Liver (tissue), 3 donors: ENCODE data around the gene HEATR5A.

Experiments
- JUND ChIP-seq, 2 donors: IDR thresholded peaks; 2 replicates each; pipeline ENCODE4 v1.6.1; 2016; ENCODE audit warnings: antibody characterized with exemption in 2 of 2
- MAX ChIP-seq: IDR thresholded peaks from 2 replicates; pipeline ENCODE4 v1.6.1; 2016; ENCODE audit warnings: antibody characterized with exemption
- RXRA ChIP-seq, 2 donors: IDR thresholded peaks; 2 replicates each; pipeline ENCODE4 v1.6.1; 2017 to 2018; ENCODE audit warnings: antibody characterized with exemption in 2 of 2, mild to moderate bottlenecking in 1 of 2
- SP1 ChIP-seq: IDR thresholded peaks from 2 replicates; pipeline ENCODE4 v1.6.1; 2018; ENCODE audit warnings: antibody characterized with exemption, mild to moderate bottlenecking
- TAF1 ChIP-seq: conservative IDR thresholded peaks from 2 replicates; pipeline ENCODE4 v1.6.1; 2016; ENCODE audit warnings: antibody characterized with exemption, mild to moderate bottlenecking
- TF ChIP-seq, protein P1 (sequence below): fragments of 150-350 bp; IDR thresholded peaks from 2 replicates; pipeline ENCODE4 v1.5.1; 2017; ENCODE audit warnings: improper control_type of control experiment, low read depth, low read length; ENCODE audit not compliant: missing input control
- TF ChIP-seq, protein P2 (sequence below): IDR thresholded peaks from 2 replicates; pipeline ENCODE4 v1.6.1; 2016; ENCODE audit warnings: antibody characterized with exemption
- TF ChIP-seq, protein P3 (sequence below): IDR thresholded peaks from 2 replicates; pipeline ENCODE4 v1.6.1; 2016; ENCODE audit warnings: antibody characterized with exemption
- donor health status: healthy.
- donor health status: healthy.

DNA sequence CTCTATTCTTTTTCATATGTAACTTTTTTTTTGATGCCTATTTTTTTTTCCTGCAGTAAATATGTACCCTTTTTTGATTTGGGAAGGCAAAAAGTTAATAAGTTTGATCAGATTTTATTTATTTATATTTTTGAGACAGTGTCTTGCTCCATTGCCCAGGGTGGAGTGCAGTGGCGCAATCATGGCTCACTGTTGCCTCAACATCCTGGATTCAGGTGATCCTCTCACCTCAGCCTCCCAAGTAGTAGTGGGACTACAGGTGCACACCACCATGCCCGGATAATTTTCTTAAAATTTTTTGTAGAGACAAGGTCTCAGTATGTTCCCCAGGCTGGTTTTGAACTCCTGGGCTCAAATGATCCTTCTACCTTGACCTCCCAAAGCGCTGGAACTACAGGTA lies 79.1 kb downstream of the HEATR5A start:
- TF ChIP-seq, protein P1, sequence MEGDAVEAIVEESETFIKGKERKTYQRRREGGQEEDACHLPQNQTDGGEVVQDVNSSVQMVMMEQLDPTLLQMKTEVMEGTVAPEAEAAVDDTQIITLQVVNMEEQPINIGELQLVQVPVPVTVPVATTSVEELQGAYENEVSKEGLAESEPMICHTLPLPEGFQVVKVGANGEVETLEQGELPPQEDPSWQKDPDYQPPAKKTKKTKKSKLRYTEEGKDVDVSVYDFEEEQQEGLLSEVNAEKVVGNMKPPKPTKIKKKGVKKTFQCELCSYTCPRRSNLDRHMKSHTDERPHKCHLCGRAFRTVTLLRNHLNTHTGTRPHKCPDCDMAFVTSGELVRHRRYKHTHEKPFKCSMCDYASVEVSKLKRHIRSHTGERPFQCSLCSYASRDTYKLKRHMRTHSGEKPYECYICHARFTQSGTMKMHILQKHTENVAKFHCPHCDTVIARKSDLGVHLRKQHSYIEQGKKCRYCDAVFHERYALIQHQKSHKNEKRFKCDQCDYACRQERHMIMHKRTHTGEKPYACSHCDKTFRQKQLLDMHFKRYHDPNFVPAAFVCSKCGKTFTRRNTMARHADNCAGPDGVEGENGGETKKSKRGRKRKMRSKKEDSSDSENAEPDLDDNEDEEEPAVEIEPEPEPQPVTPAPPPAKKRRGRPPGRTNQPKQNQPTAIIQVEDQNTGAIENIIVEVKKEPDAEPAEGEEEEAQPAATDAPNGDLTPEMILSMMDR = no peak
- TF ChIP-seq SP1 = no peak
- TF ChIP-seq TAF1 = no peak
- TF ChIP-seq, protein P2, sequence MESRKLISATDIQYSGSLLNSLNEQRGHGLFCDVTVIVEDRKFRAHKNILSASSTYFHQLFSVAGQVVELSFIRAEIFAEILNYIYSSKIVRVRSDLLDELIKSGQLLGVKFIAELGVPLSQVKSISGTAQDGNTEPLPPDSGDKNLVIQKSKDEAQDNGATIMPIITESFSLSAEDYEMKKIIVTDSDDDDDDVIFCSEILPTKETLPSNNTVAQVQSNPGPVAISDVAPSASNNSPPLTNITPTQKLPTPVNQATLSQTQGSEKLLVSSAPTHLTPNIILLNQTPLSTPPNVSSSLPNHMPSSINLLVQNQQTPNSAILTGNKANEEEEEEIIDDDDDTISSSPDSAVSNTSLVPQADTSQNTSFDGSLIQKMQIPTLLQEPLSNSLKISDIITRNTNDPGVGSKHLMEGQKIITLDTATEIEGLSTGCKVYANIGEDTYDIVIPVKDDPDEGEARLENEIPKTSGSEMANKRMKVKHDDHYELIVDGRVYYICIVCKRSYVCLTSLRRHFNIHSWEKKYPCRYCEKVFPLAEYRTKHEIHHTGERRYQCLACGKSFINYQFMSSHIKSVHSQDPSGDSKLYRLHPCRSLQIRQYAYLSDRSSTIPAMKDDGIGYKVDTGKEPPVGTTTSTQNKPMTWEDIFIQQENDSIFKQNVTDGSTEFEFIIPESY = no peak
- TF ChIP-seq, protein P3, sequence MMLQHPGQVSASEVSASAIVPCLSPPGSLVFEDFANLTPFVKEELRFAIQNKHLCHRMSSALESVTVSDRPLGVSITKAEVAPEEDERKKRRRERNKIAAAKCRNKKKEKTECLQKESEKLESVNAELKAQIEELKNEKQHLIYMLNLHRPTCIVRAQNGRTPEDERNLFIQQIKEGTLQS = no peak
- no peak for TF ChIP-seq RXRA (IDR thresholded peaks at IDR 0.05)
- no peak for TF ChIP-seq JUND (IDR thresholded peaks at IDR 0.05)
- TF ChIP-seq MAX = no peak
